ENCODE data around the gene CETP.
"Not testable (repeated sequence)": the region's sequence is repeated elsewhere in the genome, so short reads cannot be mapped to it uniquely, and the experiment has no call there.

The CETP gene

DNA sequence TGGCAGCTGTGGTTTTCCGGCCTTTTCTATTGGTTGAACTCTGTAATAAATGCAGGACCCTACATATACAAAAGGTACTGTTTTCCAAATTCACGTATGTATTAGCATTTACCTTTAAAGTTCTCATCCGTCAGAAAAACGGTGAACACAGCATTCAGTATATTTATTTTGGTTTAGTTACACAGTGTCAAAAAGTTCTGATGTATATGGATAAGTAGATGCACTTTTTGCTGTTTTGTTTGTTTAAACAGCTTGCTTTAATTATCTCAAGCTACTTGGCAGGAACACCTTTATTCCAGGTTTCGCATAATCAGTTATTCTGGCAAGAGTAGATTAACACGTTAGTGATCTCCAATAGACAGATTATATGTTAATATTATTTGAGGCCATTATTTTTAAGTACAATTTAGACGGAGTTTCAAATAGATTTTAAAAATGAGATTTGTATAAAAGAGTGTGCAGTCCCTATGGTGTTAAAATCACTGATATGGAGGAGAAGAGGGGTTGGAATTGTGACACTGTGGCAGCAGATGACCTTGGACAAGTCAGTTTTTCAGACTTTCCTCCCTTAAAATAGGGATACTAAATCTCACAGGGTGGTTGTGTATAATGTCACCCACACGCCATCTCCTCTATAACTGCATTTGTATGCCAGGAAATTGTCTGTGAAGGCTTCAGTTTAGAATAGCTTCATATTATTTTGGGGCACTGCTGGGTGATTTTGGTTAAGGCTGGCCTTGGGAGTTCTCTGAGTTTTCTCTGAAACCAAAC lies 27.7 kb upstream of the CETP start:
- H3K4me2 ChIP-seq = peak overlapping the region; percentile 100
- peak overlapping the region; percentile 97 for H3K27ac ChIP-seq
- peaks cover 59% of the 10 kb centered on the region for H3K4me1 ChIP-seq (ENCODE audit: low read depth, poor library complexity, severe bottlenecking)
- H3K4me3 ChIP-seq (IDR thresholded peaks at IDR 0.05; ENCODE audit: insufficient read depth, low read depth, low read length) = no peak overlapping the region
- peaks cover 18% of the 10 kb centered on the region; the same call in 1 of the 2 replicates for H4K20me1 ChIP-seq (ENCODE audit: insufficient read depth)
- TF ChIP-seq, protein P1, sequence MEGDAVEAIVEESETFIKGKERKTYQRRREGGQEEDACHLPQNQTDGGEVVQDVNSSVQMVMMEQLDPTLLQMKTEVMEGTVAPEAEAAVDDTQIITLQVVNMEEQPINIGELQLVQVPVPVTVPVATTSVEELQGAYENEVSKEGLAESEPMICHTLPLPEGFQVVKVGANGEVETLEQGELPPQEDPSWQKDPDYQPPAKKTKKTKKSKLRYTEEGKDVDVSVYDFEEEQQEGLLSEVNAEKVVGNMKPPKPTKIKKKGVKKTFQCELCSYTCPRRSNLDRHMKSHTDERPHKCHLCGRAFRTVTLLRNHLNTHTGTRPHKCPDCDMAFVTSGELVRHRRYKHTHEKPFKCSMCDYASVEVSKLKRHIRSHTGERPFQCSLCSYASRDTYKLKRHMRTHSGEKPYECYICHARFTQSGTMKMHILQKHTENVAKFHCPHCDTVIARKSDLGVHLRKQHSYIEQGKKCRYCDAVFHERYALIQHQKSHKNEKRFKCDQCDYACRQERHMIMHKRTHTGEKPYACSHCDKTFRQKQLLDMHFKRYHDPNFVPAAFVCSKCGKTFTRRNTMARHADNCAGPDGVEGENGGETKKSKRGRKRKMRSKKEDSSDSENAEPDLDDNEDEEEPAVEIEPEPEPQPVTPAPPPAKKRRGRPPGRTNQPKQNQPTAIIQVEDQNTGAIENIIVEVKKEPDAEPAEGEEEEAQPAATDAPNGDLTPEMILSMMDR (conservative IDR thresholded peaks at IDR 0.05; ENCODE audit: low read depth, low read length) = no peak
- peaks cover 70% of the 10 kb centered on the region for H3K79me2 ChIP-seq (ENCODE audit: insufficient read depth, low read depth)
- peaks cover 39% of the 10 kb centered on the region; the same call in 1 of the 2 replicates for H3K36me3 ChIP-seq (ENCODE audit: insufficient read depth)
- H3K27me3 ChIP-seq (ENCODE audit: insufficient read depth, low read depth) = no peaks in the 10 kb centered on the region
- peak overlapping the region; percentile 99 for H3K9ac ChIP-seq
- H2AFZ ChIP-seq (ENCODE audit: low read depth) = no peak overlapping the region

DNA sequence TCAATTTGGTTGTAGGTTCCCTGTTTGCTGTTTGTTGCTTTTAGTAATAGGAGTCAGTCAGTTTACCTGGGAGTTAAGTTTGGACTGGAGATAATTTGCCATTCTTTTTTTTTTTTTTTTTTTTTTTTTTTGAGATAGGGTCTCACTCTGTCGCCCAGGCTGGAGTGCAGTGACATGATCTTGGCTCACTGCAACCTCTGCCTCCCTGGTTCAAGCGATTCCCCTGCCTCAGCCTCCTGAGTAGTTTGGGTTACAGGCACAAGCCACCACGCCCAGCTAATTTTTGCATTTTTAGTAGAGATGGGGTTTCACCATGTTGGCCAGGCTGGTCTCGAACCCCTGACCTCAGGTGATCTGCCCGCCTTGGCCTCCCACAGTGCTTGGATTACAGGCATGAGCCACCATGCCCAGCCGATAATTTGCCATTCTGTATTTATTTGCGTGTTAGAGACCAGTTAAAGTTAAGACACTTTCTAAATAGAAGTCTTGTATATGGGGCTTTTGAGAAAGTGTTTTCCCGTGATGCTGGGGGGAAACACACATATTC lies 27.1 kb upstream of the CETP start:
- not testable (repeated sequence) for H2AFZ ChIP-seq (ENCODE audit: low read depth); H3K4me3 ChIP-seq (IDR thresholded peaks at IDR 0.05; ENCODE audit: insufficient read depth, low read depth, low read length); H3K27me3 ChIP-seq (ENCODE audit: insufficient read depth, low read depth)
- peaks cover 18% of the 10 kb centered on the region; the same call in 1 of the 2 replicates for H4K20me1 ChIP-seq (ENCODE audit: insufficient read depth)
- peak overlapping the region; percentile 99 for H3K9ac ChIP-seq
- peak overlapping the region; percentile 97 for H3K27ac ChIP-seq
- H3K4me1 ChIP-seq (ENCODE audit: low read depth, poor library complexity, severe bottlenecking) = peaks cover 64% of the 10 kb centered on the region
- peak overlapping the region; percentile 100 for H3K4me2 ChIP-seq
- H3K36me3 ChIP-seq (ENCODE audit: insufficient read depth) = peaks cover 46% of the 10 kb centered on the region
- H3K79me2 ChIP-seq (ENCODE audit: insufficient read depth, low read depth) = peaks cover 77% of the 10 kb centered on the region

DNA sequence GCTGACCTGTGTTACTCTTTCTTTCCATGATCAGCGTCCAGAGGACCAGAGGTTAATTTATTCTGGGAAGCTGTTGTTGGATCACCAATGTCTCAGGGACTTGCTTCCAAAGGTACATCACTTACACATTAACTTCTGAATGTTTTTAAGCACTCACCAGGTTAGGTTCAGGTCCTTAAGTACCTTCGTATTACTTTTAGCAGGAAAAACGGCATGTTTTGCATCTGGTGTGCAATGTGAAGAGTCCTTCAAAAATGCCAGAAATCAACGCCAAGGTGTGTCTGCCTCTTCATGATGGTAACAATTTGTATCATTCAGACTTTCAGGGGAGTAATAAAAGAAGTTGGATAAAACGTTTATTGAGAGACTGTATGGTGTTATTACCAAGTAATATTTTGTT lies 26.5 kb upstream of the CETP start:
- peaks cover 18% of the 10 kb centered on the region; the same call in 1 of the 2 replicates for H4K20me1 ChIP-seq (ENCODE audit: insufficient read depth)
- peaks cover 64% of the 10 kb centered on the region for H3K4me1 ChIP-seq (ENCODE audit: low read depth, poor library complexity, severe bottlenecking)
- H3K36me3 ChIP-seq (ENCODE audit: insufficient read depth) = peaks cover 48% of the 10 kb centered on the region
- H3K9ac ChIP-seq = peak overlapping the region; percentile 99
- no peak overlapping the region for H3K4me3 ChIP-seq (IDR thresholded peaks at IDR 0.05; ENCODE audit: insufficient read depth, low read depth, low read length)
- H3K4me2 ChIP-seq = peak overlapping the region; percentile 100
- peak overlapping the region; percentile 97 for H3K27ac ChIP-seq
- no peak overlapping the region for H2AFZ ChIP-seq (ENCODE audit: low read depth)
- peaks cover 82% of the 10 kb centered on the region for H3K79me2 ChIP-seq (ENCODE audit: insufficient read depth, low read depth)
- H3K27me3 ChIP-seq (ENCODE audit: insufficient read depth, low read depth) = no peaks in the 10 kb centered on the region
- TF ChIP-seq, protein P1 (conservative IDR thresholded peaks at IDR 0.05; ENCODE audit: low read depth, low read length) = no peak

DNA sequence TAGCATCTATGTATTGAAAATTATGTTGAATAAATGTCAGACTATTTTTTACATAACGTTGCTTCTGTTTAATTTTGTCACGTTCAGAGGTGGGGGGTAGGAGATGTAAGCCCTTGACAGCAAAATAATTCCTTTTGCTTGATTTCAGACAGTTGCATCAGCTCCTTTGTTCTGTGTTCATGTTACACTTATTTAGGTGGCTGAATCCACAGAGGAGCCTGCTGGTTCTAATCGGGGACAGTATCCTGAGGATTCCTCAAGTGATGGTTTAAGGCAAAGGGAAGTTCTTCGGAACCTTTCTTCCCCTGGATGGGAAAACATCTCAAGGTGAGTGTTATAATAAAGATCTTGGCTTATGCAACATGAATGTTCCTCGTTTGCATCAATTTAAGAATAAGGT lies 25.3 kb upstream of the CETP start:
- Histone ChIP-seq H3K36me3 (ENCODE audit: insufficient read depth) (peaks cover 48% of the 10 kb centered on the region), H3K4me1 (ENCODE audit: low read depth, poor library complexity, severe bottlenecking) (peaks cover 64% of the 10 kb centered on the region), H3K27ac (peak overlapping the region; percentile 97), H3K9ac (peak overlapping the region; percentile 99), H2AFZ (ENCODE audit: low read depth) (no peak overlapping the region), H3K4me2 (peak overlapping the region; percentile 100), H3K4me3 (IDR thresholded peaks at IDR 0.05; ENCODE audit: insufficient read depth, low read depth, low read length) (no peak overlapping the region), H3K27me3 (ENCODE audit: insufficient read depth, low read depth) (no peaks in the 10 kb centered on the region), H4K20me1 (ENCODE audit: insufficient read depth) (peaks cover 18% of the 10 kb centered on the region; the same call in 1 of the 2 replicates), H3K79me2 (ENCODE audit: insufficient read depth, low read depth) (peaks cover 93% of the 10 kb centered on the region)
- TF ChIP-seq, protein P1 (conservative IDR thresholded peaks at IDR 0.05; ENCODE audit: low read depth, low read length) = no peak

DNA sequence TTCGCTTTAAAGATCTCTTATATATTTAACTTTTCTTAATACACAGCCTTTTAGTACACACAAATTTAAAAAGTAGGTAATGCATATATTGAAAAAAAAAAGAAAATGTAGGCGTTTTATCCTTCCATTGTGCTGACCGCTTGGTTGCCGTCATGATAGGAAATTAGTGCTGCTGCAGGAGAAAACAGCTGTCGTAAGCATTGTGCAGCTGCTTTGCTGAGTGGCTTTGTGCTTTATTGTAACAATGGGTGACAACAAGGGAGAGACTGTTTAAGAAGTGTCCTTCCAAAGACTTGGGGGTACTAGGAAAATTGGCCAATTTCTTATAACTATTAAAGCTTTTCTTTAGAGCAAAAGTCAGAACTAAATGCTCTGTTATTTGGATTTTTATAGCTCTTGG lies 24.8 kb upstream of the CETP start:
- Histone ChIP-seq H3K4me1 (ENCODE audit: low read depth, poor library complexity, severe bottlenecking) (peaks cover 68% of the 10 kb centered on the region), H2AFZ (ENCODE audit: low read depth) (no peak overlapping the region), H3K79me2 (ENCODE audit: insufficient read depth, low read depth) (peaks cover 97% of the 10 kb centered on the region), H3K36me3 (ENCODE audit: insufficient read depth) (peaks cover 48% of the 10 kb centered on the region), H3K27me3 (ENCODE audit: insufficient read depth, low read depth) (no peaks in the 10 kb centered on the region), H3K4me2 (peak overlapping the region; percentile 100), H3K4me3 (IDR thresholded peaks at IDR 0.05; ENCODE audit: insufficient read depth, low read depth, low read length) (no peak overlapping the region), H4K20me1 (ENCODE audit: insufficient read depth) (peaks cover 18% of the 10 kb centered on the region; the same call in 1 of the 2 replicates), H3K9ac (peak overlapping the region; percentile 99), H3K27ac (peak overlapping the region; percentile 97)
- TF ChIP-seq, protein P1 (conservative IDR thresholded peaks at IDR 0.05; ENCODE audit: low read depth, low read length) = no peak
